GM21737 (cell line): Measurements from ENCODE around the gene TIAM1.

ENCODE experiments used
- ATAC-seq: cut with Tn5 transposase; IDR thresholded peaks from one replicate; pipeline ENCODE4 v1.9.1; 2021; ENCODE audit warnings: mild to moderate bottlenecking, moderate library complexity; ENCODE audit not compliant: unreplicated experiment

The TIAM1 gene

DNA sequence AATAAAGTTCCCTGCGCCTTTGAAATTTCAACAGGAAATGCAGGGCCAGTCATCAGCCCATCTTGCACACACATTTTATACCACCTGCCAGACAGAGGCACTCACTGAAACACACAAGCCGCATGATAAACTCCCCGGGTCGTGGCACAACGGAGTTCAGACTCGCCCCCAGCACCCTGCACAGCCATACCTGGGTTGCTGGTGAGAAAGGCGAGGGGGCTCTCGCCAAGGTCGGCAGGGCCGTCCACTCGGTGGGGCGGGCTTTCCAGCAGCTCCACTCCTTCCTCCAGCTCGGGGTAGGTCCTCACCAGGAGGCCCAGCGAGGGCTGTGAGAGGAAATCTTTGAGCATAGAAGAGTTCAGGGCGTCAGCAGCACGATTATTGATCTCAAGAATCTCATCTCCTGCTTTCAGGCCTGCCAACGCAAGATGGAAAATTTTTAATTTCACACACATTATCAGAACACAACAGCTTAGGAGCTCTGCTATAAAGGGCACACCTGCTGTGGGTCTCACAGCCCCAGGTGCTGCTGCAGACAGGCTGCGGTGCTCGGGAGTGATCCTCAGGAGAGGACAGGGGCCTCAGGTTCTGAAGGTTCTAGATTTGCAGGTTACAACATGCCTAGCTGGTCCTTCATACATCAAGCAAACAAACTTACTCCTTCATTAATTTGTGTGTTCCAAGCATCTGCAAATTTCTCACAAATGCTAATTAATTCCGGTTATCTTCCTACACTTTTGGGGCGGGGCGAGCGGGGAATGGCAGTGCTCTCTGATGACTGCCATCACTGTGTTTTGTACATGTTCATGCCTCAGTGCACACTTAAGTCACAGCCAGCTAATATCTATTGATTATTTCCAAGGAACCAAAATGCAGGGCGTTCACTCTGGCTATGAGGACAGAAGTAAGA is 161.6 kb downstream of the TIAM1 start:
- ATAC-seq = no peak

DNA sequence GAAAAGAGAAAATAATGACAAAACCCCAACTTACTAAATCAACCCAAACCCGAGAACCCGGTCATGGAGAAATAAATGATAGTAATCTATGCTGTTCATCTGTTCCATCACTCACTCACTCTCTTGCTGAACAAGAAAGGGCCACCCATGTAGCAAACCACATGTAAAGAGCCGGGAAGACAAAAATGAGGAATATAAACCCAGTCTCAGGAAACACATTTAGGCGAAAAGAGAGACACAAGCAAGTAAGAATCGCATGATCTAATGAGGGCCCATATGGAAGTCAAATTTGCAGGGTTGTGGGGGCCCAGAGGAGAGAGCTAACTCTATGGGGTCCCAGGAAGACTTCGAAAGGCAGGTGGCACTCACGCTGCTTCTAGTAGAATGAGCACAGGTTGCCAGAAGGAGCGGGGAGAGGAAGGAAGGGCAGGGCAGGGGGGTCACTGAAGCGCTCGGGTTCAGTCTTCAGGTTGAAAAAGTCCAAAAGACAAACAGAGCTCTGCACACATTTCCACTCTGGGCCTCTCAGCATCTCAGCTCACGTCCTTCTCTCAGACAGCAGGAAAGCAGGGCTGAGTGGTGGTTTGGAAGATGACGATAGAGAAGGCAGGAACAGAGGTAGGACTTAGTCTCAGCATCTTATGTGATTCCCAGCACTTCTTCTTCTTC is 162.8 kb downstream of the TIAM1 start:
- ATAC-seq = no peak

- no peak for ATAC-seq
Measured at GRCh38 chr21:31180256-31181081, 163.6 kb downstream of the TIAM1 start.

GRCh38 chr21:31176725-31177124 is 167.3 kb downstream of the TIAM1 start:
- ATAC-seq = no peak

- ATAC-seq = no peak
Measured at GRCh38 chr21:31176080-31176551, 167.9 kb downstream of the TIAM1 start.

DNA sequence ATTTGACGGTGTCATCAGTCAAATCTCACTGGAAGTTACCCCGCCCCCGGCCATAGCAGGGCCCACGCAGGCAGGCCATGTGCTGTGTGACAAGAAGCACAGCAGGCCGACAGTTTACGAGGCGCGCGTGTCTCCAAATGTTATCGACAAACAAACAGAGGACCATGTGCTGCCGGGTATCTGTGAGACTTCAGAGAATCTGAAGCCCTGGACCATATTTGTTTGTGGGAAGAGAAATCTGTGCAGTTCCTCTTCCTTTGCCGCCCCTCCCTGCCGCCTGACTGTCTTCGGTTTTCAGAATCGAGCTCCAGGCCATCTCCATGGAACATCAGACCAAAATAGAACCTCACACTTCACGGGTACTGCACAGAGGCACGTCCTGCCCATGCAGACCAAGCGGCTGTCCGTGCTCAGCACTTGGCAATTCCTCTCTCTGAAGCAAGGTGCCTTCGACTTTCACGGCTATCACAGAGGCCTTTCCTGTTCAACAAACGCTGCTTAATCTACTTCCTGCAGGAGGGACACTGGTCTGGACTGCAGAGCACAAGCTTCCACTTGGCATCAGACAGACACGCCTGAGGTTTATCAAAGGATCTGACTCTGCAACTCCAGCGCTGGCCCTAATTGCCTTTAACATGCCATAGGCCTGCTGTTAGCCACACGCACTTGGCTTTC is 170.0 kb downstream of the TIAM1 start:
- ATAC-seq = no peak

GRCh38 chr21:31172328-31172727 is 171.7 kb downstream of the TIAM1 start:
- no peak for ATAC-seq

DNA sequence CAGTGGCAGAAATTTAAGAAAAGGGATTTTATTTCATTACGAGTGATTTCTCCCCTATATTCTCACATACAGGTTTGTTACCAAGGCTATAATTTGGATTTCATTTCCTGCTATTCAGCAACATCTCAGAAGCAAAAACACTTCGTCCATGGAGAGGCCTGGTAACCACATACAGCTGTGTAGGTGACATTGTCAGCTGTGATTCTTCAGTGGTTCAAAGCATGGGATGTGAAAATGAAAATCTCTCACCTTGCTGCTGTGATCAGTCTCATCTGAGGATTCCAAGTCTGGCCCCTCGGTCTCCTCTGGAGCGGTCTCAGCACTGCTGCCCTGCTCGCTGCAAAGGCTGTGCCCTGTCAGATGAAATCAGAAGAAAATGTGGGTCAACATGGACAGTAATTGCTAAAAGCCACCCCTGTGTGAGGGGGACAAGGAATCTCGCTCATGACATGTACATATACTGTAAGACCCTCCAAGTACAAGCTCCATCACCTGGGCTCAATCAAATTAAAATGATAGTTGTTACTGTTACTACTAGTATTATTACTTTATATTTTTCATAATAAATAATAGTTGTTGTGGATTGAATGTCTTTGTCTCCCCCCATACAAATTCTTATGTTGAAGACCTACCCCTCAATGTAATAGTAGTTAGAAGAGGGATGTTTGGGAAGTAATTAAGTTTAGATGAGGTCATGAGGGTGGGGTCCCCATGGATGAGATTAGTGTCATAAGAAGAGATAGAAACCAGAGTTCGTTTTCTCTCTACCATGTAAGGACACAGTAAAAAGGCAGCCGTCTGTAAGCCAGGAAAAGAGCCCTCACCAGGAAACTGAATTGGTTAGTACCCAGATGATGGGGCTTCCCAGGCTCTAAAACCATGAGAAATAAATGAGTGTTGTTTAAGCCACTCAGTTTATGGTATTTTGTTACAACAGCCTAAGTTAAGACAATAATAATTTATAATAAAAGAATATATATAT is 179.1 kb downstream of the TIAM1 start:
- ATAC-seq = no peak

- no peak for ATAC-seq
Measured at GRCh38 chr21:31162827-31163226, 181.2 kb downstream of the TIAM1 start.

GRCh38 chr21:31162079-31162699 is 181.9 kb downstream of the TIAM1 start:
- no peak for ATAC-seq

- no peak for ATAC-seq
Measured at GRCh38 chr21:31161157-31161556, 182.9 kb downstream of the TIAM1 start.

DNA sequence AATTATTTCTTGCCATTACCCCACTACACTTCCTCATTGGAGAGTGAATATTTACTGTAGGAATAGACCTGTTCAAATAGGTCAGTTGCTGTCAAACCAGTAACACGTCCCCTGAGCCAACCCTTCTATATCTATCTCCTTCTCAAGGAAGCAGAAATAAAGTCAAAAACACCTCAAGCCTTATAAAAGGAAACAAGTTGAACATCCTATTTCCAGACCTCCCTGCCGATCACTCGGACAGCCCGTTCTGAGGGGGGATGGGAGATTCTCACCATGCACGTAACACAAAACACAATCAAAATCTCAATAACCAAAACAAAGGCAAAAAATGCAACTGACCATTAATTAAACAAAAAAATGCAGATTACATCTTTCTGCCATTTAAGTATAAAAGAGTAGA is 184.3 kb downstream of the TIAM1 start:
- no peak for ATAC-seq

DNA sequence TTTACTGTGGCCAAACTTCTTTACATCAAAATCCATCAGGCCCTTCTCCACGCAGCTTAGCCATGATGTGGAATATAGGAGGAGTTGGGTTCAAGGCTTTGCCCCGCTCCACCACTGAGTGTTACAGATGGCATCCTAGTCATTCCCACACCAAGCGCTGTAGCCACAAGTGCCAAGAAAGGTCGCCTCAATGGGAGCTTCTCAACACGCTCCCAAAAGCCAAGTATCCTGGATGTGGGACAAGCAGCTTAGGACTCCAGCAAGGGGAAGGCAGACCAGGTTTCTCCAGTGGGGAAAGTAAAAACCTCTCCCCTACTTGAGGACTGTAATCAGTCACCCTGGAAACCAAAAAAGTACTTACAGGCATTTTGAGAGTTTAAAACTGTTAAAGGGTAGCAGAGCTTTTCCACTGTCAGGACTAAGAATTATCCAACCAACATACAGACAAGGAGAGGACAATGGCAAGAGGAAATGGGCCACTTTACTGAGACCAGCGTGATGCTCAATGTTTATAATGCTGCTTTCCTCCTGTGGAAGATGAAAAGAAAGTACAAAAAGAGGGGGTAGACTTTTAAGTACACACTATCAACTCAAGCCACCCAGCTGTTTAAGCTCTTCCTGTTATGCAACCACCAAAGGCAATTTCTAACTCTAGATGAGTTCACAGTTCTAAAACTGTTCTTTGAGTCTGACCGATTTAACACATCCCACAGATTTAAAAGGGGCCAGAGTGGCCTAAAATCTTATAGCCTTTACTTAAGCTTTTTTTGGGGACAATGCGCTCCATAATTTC is 185.1 kb downstream of the TIAM1 start:
- ATAC-seq = no peak

DNA sequence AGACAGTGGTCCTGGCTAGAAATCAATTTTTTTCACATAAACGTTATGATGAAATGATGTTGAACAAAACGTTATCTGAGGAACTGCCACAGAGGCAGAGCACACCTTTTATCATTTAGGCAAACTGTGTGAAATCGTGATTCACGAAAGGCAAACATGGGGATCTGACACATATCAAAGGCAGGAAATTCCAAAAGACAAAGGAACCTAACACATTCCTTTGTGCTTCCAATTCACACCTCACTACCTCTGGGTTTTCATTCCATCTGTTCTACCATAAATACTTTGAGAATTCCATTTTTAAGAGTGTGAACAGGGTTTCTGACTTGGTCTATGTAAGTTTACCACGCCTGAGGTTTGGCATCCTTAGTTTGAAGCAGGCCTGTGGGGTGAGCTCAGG is 186.3 kb downstream of the TIAM1 start:
- no peak for ATAC-seq

DNA sequence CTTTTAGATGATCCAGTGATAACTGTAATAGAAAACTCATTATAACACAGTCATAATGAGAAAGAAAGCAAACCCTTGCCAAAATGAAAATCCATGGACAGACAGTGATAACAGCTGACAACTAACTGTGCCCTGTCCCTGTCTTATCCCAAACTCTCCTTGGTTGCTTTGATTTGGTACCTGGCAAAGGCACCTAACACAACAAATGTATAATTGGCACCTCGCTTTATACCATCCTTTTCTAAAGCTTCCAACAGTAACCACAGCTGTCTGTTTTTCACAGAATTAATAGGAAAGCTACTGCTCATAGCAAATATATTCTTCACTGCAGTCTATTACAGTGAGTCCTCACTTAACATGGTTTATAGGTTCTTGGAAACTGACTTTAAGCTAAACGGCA is 187.4 kb downstream of the TIAM1 start:
- no peak for ATAC-seq

DNA sequence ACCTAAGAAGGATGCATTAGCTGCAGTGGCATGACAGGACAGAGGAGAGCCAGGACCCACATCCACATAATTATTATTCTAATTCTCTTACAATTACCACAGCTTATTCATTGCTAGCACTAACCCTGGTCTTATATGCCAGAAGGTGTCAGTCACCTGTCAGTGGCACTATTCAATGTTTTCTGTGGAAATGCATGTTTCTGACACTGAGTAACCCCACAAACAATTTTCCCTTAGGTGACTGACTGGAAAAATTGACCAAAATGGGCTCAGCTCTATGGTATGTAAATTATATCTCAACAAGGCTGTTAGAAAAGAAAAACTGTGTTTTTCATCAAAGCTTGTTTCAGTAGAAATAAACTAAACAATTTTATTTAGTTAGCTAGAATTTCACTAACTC is 187.9 kb downstream of the TIAM1 start:
- no peak for ATAC-seq

DNA sequence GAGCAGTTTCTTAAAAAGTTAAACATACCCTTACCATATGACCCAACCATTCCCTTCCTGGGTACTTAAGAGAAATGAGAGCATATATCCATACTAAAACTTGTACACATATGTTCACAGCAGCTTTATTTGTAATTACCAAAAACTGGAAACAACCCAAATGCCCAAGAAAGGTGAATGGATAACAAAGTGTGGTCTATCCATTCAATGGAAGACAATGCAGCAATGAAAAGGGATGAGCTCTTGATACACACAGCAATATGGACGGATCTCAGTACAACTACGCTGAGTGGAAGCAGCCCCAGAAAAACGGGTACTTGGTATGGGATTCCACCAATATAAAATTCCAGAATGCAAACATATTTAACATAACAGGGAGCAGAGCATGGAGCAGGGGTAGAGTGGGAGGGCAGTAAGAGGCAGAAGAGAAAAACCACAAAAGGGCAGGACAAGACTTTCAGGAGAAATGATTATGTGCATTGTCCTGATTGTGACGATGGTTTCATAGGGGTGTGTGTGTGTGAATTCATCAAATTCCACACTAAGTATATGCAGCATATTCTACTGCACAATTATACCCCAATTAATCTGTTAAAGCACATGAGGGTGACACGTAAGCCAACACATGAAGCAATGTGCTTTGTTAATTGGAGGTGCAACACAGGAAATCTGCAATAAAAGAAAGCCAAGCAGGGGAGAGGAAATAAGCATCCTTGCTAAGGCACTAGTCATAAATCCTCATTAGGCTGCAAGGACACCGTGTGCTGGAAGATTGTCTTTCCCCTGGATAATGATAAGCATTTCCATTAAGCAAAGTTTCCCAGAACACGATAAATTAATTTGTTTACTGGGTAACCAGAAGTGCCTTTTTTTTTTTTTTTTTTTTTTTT is 192.7 kb downstream of the TIAM1 start:
- no peak for ATAC-seq
